PFSK-1 (cell line): ENCODE data around the gene ANAPC2.

Source experiments
- FOXP2 ChIP-seq: optimal IDR thresholded peaks from 2 replicates; pipeline ENCODE3; 2011; ENCODE audit warnings: borderline replicate concordance, control low read depth, inconsistent platforms; ENCODE audit not compliant: insufficient read depth; ENCODE audit errors: extremely low read length, extremely low read depth
- POLR2AphosphoS5 ChIP-seq: IDR thresholded peaks from 2 replicates; pipeline ENCODE4 v1.6.1; 2012; ENCODE audit warnings: low read depth, mild to moderate bottlenecking, control low read depth, low read length, moderate library complexity
- REST ChIP-seq, 2 experiments: IDR thresholded peaks; 2 replicates each; pipeline versions ENCODE4 v1.6.1 to v1.8.0; 2011 to 2012; ENCODE audit warnings: low read depth in 2 of 2, low read length in 2 of 2, control low read depth in 1 of 2, inconsistent platforms in 1 of 2, mild to moderate bottlenecking in 1 of 2, moderate library complexity in 1 of 2; ENCODE audit not compliant: insufficient read depth in 1 of 2
- SIN3A ChIP-seq: IDR thresholded peaks from 2 replicates; pipeline ENCODE4 v1.6.1; 2012; ENCODE audit warnings: mild to moderate bottlenecking, low read length, moderate library complexity, borderline replicate concordance; ENCODE audit not compliant: insufficient read depth
- TAF1 ChIP-seq: IDR thresholded peaks from 2 replicates; pipeline ENCODE4 v1.6.1; 2012; ENCODE audit warnings: low read length, control low read depth, borderline replicate concordance; ENCODE audit not compliant: insufficient read depth

Gene ANAPC2

DNA sequence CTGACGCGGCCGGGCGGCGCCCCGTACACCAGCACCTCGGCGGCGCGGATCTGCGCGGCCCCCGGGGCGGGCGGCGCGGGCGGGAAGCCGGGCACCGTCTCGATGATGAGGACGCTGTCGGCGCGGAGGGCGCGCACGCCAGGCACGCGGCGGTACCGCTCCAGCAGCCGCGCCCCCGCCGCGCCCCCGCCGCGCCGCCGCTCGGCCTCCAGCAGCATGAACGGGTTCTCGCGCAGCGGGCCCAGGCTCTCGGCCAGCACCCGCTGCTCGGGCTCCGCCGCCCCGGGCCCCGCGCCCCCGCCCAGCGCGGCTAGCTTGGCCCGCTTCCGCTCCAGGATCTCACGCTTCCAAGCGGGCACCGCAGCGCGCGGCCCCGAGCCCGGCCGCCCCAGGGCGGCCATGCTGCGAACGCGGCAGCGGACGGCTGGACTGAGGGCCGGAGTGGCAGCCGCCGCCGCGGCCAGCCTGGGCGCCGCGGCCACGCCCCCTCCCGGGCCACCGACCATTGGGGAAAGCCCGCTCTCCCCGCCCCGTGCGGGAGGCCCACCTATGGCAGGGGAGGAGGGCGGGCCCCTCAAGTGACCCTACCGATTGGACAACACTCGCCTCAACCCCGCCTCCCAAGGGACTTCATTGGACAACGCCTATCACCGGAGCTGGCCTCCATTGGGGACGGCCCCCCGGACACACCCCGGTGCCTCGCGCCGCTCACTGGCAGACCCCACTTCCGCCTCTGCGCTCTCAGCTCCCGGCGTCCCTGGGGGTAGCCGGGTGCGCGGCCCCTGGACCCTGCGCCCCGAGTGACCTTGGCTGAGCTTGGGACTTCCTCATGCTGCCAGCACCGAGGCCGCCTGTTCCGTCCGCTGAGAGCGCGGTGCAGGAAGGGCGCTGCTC lies 12.2 kb upstream of the ANAPC2 start, which contains the start of gene TPRN:
Gene TPRN, minus strand, starts transcription at position 431 of the 894 bp plus-strand sequence. Its CDS starts 30 bp downstream, at position 401.
- no peak for TF ChIP-seq FOXP2
- TF ChIP-seq SIN3A: no peak
- TF ChIP-seq POLR2AphosphoS5: peak; percentile 86
- 0 out of 4 replicates have a peak, but pooled peaks have one; percentile 14 to 63 for TF ChIP-seq REST (IDR thresholded peaks at IDR 0.05; ENCODE audit: insufficient read depth in 1 of 2, low read depth in 2 of 2, low read length in 2 of 2)
- TF ChIP-seq TAF1: peak; percentile 98

GRCh38 chr9:137199411-137200121 lies 11.2 kb upstream of the ANAPC2 start:
- TF ChIP-seq FOXP2: no peak
- no peak for TF ChIP-seq SIN3A
- TF ChIP-seq POLR2AphosphoS5: no peak
- TF ChIP-seq REST (IDR thresholded peaks at IDR 0.05; ENCODE audit: insufficient read depth in 1 of 2, low read depth in 2 of 2, low read length in 2 of 2): no peak
- TF ChIP-seq TAF1: no peak

DNA sequence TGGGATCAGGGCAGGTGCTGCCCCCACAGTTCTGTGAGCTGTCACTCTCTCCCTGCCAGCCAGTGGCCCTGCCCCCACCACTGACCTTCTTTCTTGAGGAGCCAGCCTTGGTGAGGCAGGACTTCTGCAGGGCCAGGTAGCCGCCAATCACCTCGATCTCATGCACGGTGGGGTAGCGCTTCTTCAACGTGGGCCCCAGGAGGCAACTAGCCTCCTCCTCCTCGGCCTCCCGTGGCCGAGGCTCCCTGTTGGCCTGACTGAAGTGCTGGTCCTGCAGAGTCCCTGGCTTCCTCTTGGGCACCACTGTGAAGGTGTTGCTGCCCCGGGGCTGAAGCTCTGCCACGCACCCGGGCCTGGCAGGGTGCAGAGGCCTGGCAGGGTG lies 10.5 kb upstream of the ANAPC2 start:
- no peak for TF ChIP-seq SIN3A
- TF ChIP-seq REST (IDR thresholded peaks at IDR 0.05; ENCODE audit: insufficient read depth in 1 of 2, low read depth in 2 of 2, low read length in 2 of 2): no peak
- no peak for TF ChIP-seq POLR2AphosphoS5
- no peak for TF ChIP-seq FOXP2
- TF ChIP-seq TAF1: no peak

DNA sequence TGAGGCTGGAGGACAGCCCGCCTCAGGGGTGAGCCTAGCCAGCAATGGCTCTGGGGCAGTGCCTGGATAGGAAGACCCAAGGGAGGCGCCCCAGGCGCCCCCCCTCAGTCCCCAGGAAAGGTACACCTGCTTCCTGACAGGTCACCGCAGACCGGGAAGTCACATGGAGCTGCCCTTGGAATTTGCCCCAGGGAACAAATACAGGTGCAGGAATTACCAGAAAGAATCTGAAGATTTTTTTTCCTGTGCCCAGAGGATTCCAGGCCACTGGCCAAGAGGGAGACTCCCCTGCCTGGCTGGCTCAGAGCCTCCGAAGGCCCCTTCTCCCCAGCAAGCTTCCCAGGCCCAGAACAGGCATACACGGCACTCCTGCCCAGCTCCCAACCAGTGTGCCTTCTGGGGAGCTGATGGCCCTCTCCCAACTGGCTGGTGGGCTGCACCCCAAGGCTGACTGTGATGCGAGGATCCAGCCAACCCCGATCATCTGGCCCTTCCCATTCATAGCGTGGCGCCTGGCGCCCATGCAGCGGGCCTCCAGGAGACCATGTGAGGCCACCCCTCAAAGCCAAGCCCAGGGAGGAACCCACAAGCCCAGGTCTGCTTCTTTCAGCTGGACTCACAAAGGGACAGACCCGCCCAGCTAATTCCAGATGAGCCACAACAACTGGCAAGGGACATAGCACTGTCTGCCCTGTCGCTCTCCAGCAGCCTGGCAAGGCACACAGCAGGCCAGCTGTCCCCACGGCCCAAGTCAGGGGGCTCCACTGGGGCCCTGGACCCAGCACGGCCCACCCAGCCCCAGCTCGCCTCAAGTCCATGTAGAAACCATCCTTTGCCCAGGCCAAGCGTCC lies 9.9 kb upstream of the ANAPC2 start:
- TF ChIP-seq POLR2AphosphoS5: no peak
- TF ChIP-seq TAF1: no peak
- TF ChIP-seq SIN3A: no peak
- no peak for TF ChIP-seq FOXP2
- no peak for TF ChIP-seq REST (IDR thresholded peaks at IDR 0.05; ENCODE audit: insufficient read depth in 1 of 2, low read depth in 2 of 2, low read length in 2 of 2)
